ENCODE data around the gene VANGL1.

VANGL1 gene

GRCh38 chr1:115668579-115668978, 26.8 kb downstream of the VANGL1 start:
- H3K27me3 Mint-ChIP-seq, result no peaks in the 10 kb centered on the region
- no peaks in the 10 kb centered on the region for H3K36me3 Mint-ChIP-seq
- no peaks in the 10 kb centered on the region for H3K4me1 Mint-ChIP-seq
- no peak overlapping the region for H3K4me3 Mint-ChIP-seq
- H3K9me3 Mint-ChIP-seq, result peaks cover 0 to 1% of the 10 kb centered on the region in 2 donors
- H3K27ac Mint-ChIP-seq, result no peak overlapping the region
- DNase-seq, result no peak
- ATAC-seq (replicated peaks), result no peak

GRCh38 chr1:115669002-115669673, 27.4 kb downstream of the VANGL1 start:
- Mint-ChIP-seq H3K4me1 (no peaks in the 10 kb centered on the region), H3K27me3 (no peaks in the 10 kb centered on the region), H3K9me3 (peaks cover 0 to 1% of the 10 kb centered on the region in 2 donors), H3K4me3 (no peak overlapping the region), H3K36me3 (no peaks in the 10 kb centered on the region), H3K27ac (no peak overlapping the region)
- DNase-seq (no peak), ATAC-seq (replicated peaks) (no peak)

- no peaks in the 10 kb centered on the region for H3K36me3 Mint-ChIP-seq
- ATAC-seq (replicated peaks) (no peak), DNase-seq (no peak)
- H3K4me1 Mint-ChIP-seq, result no peaks in the 10 kb centered on the region
- no peaks in the 10 kb centered on the region for H3K27me3 Mint-ChIP-seq
- H3K4me3 Mint-ChIP-seq, result no peak overlapping the region
- H3K27ac Mint-ChIP-seq, result no peak overlapping the region
- peaks cover 0 to 1% of the 10 kb centered on the region in 2 donors for H3K9me3 Mint-ChIP-seq
Observed at GRCh38 chr1:115669886-115670285, 28.1 kb downstream of the VANGL1 start.

GRCh38 chr1:115670476-115671175, 28.9 kb downstream of the VANGL1 start:
- H3K36me3 Mint-ChIP-seq, result no peaks in the 10 kb centered on the region
- no peaks in the 10 kb centered on the region for H3K4me1 Mint-ChIP-seq
- DNase-seq (no peak), ATAC-seq (replicated peaks) (no peak)
- no peak overlapping the region for H3K27ac Mint-ChIP-seq
- H3K27me3 Mint-ChIP-seq, result no peaks in the 10 kb centered on the region
- H3K9me3 Mint-ChIP-seq, result peaks cover 0 to 1% of the 10 kb centered on the region in 2 donors
- no peak overlapping the region for H3K4me3 Mint-ChIP-seq

- Mint-ChIP-seq H3K9me3 (peaks cover 0 to 1% of the 10 kb centered on the region in 2 donors), H3K4me3 (no peak overlapping the region), H3K27me3 (no peaks in the 10 kb centered on the region), H3K36me3 (no peaks in the 10 kb centered on the region), H3K4me1 (no peaks in the 10 kb centered on the region), H3K27ac (no peak overlapping the region)
- peak in 1 of 2 donors; percentile 23 for ATAC-seq (replicated peaks)
- DNase-seq, result no peak
Observed at GRCh38 chr1:115671176-115671934, 29.6 kb downstream of the VANGL1 start.

- Mint-ChIP-seq H3K36me3 (no peaks in the 10 kb centered on the region), H3K4me3 (no peak overlapping the region), H3K4me1 (no peaks in the 10 kb centered on the region)
Observed at GRCh38 chr1:115672224-115673009, 30.6 kb downstream of the VANGL1 start.

GRCh38 chr1:115676498-115677181, 34.9 kb downstream of the VANGL1 start:
- H3K4me3 Mint-ChIP-seq, result no peak overlapping the region
- DNase-seq, result no peak
- H3K27me3 Mint-ChIP-seq, result no peaks in the 10 kb centered on the region
- peak in 1 of 2 donors; percentile 27 for ATAC-seq (replicated peaks)
- H3K9me3 Mint-ChIP-seq, result no peaks in the 10 kb centered on the region
- no peak overlapping the region for H3K27ac Mint-ChIP-seq
- H3K4me1 Mint-ChIP-seq, result no peaks in the 10 kb centered on the region
- no peaks in the 10 kb centered on the region for H3K36me3 Mint-ChIP-seq

More at GRCh38 chr1:115672224-115673009, 30.6 kb downstream of the VANGL1 start:
- no peak for ATAC-seq (replicated peaks)
- H3K27ac Mint-ChIP-seq, result no peak overlapping the region
- no peak for DNase-seq
- H3K27me3 Mint-ChIP-seq, result no peaks in the 10 kb centered on the region
- peaks cover 0 to 1% of the 10 kb centered on the region in 2 donors for H3K9me3 Mint-ChIP-seq

- Mint-ChIP-seq H3K27ac (no peak overlapping the region), H3K4me3 (no peak overlapping the region), H3K27me3 (no peaks in the 10 kb centered on the region), H3K4me1 (no peaks in the 10 kb centered on the region), H3K9me3 (no peaks in the 10 kb centered on the region), H3K36me3 (no peaks in the 10 kb centered on the region)
- ATAC-seq (replicated peaks) (peak in 1 of 2 donors; percentile 48), DNase-seq (no peak)
Observed at GRCh38 chr1:115677182-115677555, 35.4 kb downstream of the VANGL1 start.

GRCh38 chr1:115677565-115677964, 35.8 kb downstream of the VANGL1 start:
- no peaks in the 10 kb centered on the region for H3K27me3 Mint-ChIP-seq
- no peaks in the 10 kb centered on the region for H3K4me1 Mint-ChIP-seq
- H3K36me3 Mint-ChIP-seq, result no peaks in the 10 kb centered on the region
- ATAC-seq (replicated peaks), result no peak
- no peak overlapping the region for H3K4me3 Mint-ChIP-seq
- H3K27ac Mint-ChIP-seq, result no peak overlapping the region
- H3K9me3 Mint-ChIP-seq, result no peaks in the 10 kb centered on the region
- DNase-seq, result no peak

- Mint-ChIP-seq H3K4me1 (no peaks in the 10 kb centered on the region), H3K4me3 (no peak overlapping the region), H3K27me3 (no peaks in the 10 kb centered on the region), H3K27ac (no peak overlapping the region), H3K36me3 (no peaks in the 10 kb centered on the region), H3K9me3 (no peaks in the 10 kb centered on the region)
- ATAC-seq (replicated peaks) (no peak), DNase-seq (no peak)
Observed at GRCh38 chr1:115678141-115678540, 36.4 kb downstream of the VANGL1 start.

- no peaks in the 10 kb centered on the region for H3K36me3 Mint-ChIP-seq
- DNase-seq, result no peak
- ATAC-seq (replicated peaks), result no peak
- H3K4me3 Mint-ChIP-seq, result no peak overlapping the region
- H3K27me3 Mint-ChIP-seq, result no peaks in the 10 kb centered on the region
- H3K4me1 Mint-ChIP-seq, result no peaks in the 10 kb centered on the region
- no peaks in the 10 kb centered on the region for H3K9me3 Mint-ChIP-seq
- no peak overlapping the region for H3K27ac Mint-ChIP-seq
Observed at GRCh38 chr1:115679141-115679611, 37.4 kb downstream of the VANGL1 start.

GRCh38 chr1:115680730-115681111, 39.0 kb downstream of the VANGL1 start:
- no peak for DNase-seq
- Mint-ChIP-seq H3K9me3 (no peaks in the 10 kb centered on the region), H3K4me3 (no peak overlapping the region), H3K27me3 (no peaks in the 10 kb centered on the region), H3K27ac (no peak overlapping the region), H3K4me1 (no peaks in the 10 kb centered on the region), H3K36me3 (no peaks in the 10 kb centered on the region)
- ATAC-seq (replicated peaks), result no peak

GRCh38 chr1:115682792-115683191, 41.0 kb downstream of the VANGL1 start:
- Mint-ChIP-seq H3K4me3 (no peak overlapping the region), H3K27me3 (no peaks in the 10 kb centered on the region), H3K9me3 (no peaks in the 10 kb centered on the region), H3K36me3 (no peaks in the 10 kb centered on the region), H3K4me1 (no peaks in the 10 kb centered on the region), H3K27ac (no peak overlapping the region)
- DNase-seq, result no peak
- ATAC-seq (replicated peaks), result no peak

Data from stimulated activated naive B cell treated with anti-CD40 and anti-IgM and Interleukin-4, amounts not matched to agents 10 μg/mL and 1 μg/mL and 100 μg/mL, for 72 hours (primary cell).